Islet precursor cell (in vitro differentiated cells): Measurements from ENCODE around the gene TMEM240.
A peak's percentile ranks its signal among the peaks of the same experiment; 100 is the strongest.
"Not testable (repeated sequence)": the region's sequence is repeated elsewhere in the genome, so short reads cannot be mapped to it uniquely, and the experiment has no call there.

ENCODE experiments used
- DNase-seq: peaks from one replicate; pipeline ENCODE4 v3.0.0-alpha.2; 2018

TMEM240 gene

GRCh38 chr1:1539310-1540089 lies 924 bp downstream of the TMEM240 start:
- DNase-seq, result no peak

DNA sequence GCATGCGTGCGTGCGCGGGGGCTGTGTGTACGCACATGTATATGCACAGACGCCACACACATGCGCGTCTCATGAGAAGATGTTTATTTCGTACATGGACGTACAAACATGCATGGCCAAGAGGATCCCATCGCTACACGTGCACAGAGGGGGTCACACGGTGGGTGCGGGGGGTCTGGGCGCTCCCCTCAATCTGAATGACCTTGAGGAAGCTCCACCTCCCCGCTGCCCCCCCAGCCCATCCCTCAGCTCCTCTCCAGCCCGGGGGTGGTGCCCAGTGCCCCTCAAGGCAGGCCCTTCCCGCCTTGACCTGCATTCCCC lies 1.5 kb downstream of the TMEM240 start:
- no peak for DNase-seq

GRCh38 chr1:1538334-1538733 lies 2.1 kb downstream of the TMEM240 start:
- DNase-seq, result no peak

DNA sequence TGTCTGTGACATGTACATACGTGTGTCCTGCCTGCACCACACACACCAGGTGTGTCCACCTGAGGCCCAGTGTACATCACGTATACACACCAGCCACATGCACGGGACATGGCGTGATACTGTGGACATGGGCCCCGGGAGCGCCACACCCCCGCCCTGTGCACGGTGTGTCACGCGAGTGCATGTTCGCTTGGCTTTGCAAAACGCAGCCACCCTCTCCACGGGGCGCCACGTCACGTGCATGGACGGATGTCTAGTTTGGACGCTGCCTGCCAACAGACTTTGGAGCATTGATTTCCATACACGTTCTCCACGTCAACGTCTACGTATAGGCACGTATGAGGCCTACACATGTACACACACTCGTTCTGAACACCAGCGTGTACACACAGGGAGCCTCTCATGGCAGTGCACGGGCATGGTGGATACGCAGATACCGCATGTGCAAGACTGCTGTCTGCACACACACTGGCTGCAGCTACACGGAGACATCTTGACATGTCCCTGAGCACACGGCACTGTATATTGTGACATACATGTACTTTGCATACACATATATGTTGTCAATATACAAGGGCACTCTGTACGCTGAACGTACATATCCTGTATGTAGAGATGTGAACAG lies 2.7 kb downstream of the TMEM240 start:
- no peak for DNase-seq

DNA sequence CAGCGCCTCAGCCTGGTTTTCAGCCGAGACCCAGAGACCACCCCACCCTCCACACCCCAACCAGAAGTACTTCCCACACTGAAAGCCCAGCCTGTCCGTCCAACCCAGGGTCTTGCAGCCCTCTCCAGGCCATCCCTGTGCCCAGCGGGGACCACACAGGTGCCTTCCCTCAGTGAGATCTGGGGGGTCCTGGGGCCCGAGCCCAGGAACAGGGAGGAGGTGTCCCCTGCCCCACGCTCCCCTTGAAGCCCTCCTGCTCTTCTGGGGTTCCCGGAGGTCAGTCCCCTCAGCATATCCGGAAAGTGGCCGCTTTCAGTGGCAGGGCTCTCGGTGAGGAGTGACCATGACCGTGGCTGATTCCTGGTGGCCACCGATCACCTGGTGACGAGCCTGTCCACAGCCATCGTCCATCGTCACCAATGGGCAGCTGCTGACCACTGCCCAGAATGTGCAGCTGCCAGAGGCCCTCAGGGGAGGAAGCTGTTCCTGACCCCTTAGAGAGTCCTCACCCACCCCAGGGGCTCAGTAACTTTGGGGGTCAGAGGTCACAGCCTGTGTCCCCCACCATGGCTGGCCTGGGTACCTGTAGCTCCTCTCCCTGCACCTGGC lies 3.4 kb downstream of the TMEM240 start:
- DNase-seq, result no peak

- no peak for DNase-seq
Measured at GRCh38 chr1:1536019-1536937, 4.1 kb downstream of the TMEM240 start.

GRCh38 chr1:1535201-1536018 lies 5.0 kb downstream of the TMEM240 start:
- peak; percentile 46 for DNase-seq

- no peak for DNase-seq
Measured at GRCh38 chr1:1534401-1535154, 5.8 kb downstream of the TMEM240 start.

- DNase-seq, result not testable (repeated sequence)
Measured at GRCh38 chr1:1533894-1534291, 6.5 kb downstream of the TMEM240 start.

DNA sequence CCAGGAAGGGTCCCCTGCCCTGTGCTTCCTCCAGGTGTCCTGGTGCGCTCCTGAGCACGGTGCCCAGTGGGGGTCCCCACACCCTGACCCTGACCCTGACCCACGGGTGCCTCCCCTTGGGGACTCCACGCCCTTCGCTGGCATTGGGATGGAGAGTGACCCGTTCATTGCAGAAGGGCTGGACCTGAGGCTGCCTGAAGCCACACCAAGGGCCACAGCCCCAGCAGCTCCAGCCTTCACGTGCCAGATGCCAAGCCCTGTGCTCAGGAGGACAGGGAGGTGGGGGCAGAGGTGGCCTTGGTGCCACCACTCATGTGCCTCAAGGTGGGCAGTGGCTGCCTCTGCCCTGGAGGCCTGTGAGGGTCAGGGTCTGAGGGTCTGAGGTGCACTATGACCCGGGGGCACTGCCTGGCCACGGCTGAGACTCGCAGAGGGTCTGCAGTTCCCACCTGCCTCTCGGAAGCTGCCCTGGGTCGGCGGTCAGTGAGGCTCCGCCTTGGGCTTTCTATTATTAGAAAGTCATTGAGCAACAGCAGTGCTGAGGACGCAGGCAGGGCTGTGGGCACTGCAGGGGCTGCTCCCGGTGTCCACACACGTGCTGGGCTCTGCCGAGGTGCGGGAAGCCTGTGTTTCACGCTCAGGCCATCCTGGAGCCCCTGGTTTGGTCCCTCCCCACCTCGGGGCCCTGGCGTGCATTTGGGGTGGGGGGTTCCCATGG lies 7.1 kb downstream of the TMEM240 start:
- DNase-seq, result not testable (repeated sequence)

GRCh38 chr1:1531947-1532346 lies 8.5 kb downstream of the TMEM240 start:
- no peak for DNase-seq

- DNase-seq, result no peak
Measured at GRCh38 chr1:1529936-1530335, 10.5 kb downstream of the TMEM240 start.

GRCh38 chr1:1529321-1529720 lies 11.1 kb downstream of the TMEM240 start:
- DNase-seq, result no peak

- no peak for DNase-seq
Measured at GRCh38 chr1:1528301-1529267, 11.8 kb downstream of the TMEM240 start.

GRCh38 chr1:1527092-1527816 lies 13.2 kb downstream of the TMEM240 start:
- DNase-seq, result no peak

- not testable (repeated sequence) for DNase-seq
Measured at GRCh38 chr1:1526476-1526875, 13.9 kb downstream of the TMEM240 start.

DNA sequence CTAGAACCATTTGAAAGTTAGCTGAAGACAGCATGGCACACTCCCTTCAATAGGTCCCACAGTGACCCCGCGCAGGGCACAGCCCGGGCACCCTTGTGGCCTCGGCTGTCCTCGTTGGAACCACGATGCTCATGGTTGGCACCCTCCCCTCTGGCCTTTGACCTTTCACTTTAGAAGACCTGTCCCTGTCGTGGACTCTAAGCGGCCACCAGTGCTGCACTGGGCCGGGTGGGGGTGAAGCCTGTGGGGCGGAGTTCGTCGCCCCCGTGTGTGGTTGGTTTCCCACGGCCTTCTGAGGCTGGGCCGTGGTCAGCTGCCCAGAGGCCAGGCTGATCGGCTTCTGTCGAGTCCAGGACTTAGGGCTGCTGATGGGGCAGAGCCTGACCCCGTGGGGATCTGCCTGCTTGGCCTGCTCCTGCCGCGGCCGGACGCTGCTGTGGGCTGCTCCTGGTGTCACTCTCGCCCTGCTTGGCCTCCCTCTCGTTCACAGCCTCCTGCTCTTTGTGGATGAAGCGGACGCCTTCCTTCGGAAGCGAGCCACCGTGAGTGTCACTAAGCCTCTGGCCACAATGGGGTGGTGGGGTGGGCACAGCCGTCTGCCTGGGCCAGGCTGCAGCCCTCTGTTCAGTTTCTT lies 15.6 kb downstream of the TMEM240 start:
- DNase-seq, result not testable (repeated sequence)

GRCh38 chr1:1523651-1524050 lies 16.8 kb downstream of the TMEM240 start:
- DNase-seq, result not testable (repeated sequence)
